ENCODE data around the gene HTR2A.

GRCh38 chr13:46801858-46802257 is 95.0 kb downstream of the HTR2A start:
- TF ChIP-seq, protein P1, sequence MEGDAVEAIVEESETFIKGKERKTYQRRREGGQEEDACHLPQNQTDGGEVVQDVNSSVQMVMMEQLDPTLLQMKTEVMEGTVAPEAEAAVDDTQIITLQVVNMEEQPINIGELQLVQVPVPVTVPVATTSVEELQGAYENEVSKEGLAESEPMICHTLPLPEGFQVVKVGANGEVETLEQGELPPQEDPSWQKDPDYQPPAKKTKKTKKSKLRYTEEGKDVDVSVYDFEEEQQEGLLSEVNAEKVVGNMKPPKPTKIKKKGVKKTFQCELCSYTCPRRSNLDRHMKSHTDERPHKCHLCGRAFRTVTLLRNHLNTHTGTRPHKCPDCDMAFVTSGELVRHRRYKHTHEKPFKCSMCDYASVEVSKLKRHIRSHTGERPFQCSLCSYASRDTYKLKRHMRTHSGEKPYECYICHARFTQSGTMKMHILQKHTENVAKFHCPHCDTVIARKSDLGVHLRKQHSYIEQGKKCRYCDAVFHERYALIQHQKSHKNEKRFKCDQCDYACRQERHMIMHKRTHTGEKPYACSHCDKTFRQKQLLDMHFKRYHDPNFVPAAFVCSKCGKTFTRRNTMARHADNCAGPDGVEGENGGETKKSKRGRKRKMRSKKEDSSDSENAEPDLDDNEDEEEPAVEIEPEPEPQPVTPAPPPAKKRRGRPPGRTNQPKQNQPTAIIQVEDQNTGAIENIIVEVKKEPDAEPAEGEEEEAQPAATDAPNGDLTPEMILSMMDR (IDR thresholded peaks at IDR 0.05) = no peak
- no peak for TF ChIP-seq POLR2A (IDR thresholded peaks at IDR 0.05)
